Karpas-422 (cell line): ENCODE data around the gene TMEM271. TPM values are rescaled to one million over a fixed set of nuclear protein-coding genes. Genes with fewer than 3 reads are reported as not detected.

Experiments used
- DNase-seq: peaks from one replicate; pipeline ENCODE4 v3.0.0-alpha.2; 2015
- H2AFZ ChIP-seq: fragments of 200-600 bp; sonication (generic); 2 replicates; pipeline ENCODE4 v1.6.1; 2014; ENCODE audit warnings: antibody characterized with exemption, low read length, mixed read lengths
- H3K27ac ChIP-seq: fragments of 200-600 bp; sonication (generic); 2 replicates; pipeline ENCODE4 v1.5.1; 2014; ENCODE audit warnings: mild to moderate bottlenecking, low read length, moderate library complexity
- H3K27me3 ChIP-seq: fragments of 200-600 bp; sonication (generic); 2 replicates; pipeline ENCODE4 v1.6.1; 2014; ENCODE audit warnings: low read length, mixed read lengths
- H3K36me3 ChIP-seq: fragments of 200-600 bp; sonication (generic); 2 replicates; pipeline ENCODE4 v1.6.1; 2014; ENCODE audit warnings: low read length, mixed read lengths; ENCODE audit not compliant: insufficient read depth
- H3K4me1 ChIP-seq: fragments of 200-600 bp; sonication (generic); 2 replicates; pipeline ENCODE4 v1.6.1; 2014; ENCODE audit warnings: mild to moderate bottlenecking, low read length, mixed read lengths
- H3K4me2 ChIP-seq: fragments of 200-600 bp; sonication (generic); 2 replicates; pipeline ENCODE4 v1.6.1; 2014; ENCODE audit warnings: low read length, low read depth, mild to moderate bottlenecking; ENCODE audit not compliant: poor library complexity, severe bottlenecking
- H3K4me3 ChIP-seq: fragments of 200-600 bp; sonication (generic); 2 replicates; pipeline ENCODE4 v1.5.1; 2014; ENCODE audit warnings: mild to moderate bottlenecking, antibody characterized with exemption, low read length, mixed read lengths
- H3K79me2 ChIP-seq: fragments of 200-600 bp; sonication (generic); 2 replicates; pipeline ENCODE4 v1.6.1; 2014; ENCODE audit warnings: mild to moderate bottlenecking, low read length, mixed read lengths
- H3K9ac ChIP-seq: fragments of 200-600 bp; sonication (generic); 2 replicates; pipeline ENCODE4 v1.6.0; 2014; ENCODE audit warnings: low read length
- H3K9me2 ChIP-seq: fragments of 200-600 bp; sonication (generic), shearing (Covaris generic); replicated peaks from 2 replicates; pipeline ENCODE4 v1.6.0; 2014; ENCODE audit warnings: mild to moderate bottlenecking, low read length, moderate library complexity; ENCODE audit not compliant: insufficient read depth
- H3K9me3 ChIP-seq: fragments of 300-700, 200-600 bp; sonication (generic); 2 replicates; pipeline ENCODE4 v1.6.1; 2014; ENCODE audit warnings: low read length, mixed read lengths
- H4K20me1 ChIP-seq: fragments of 200-600 bp; sonication (generic); 2 replicates; pipeline ENCODE4 v1.6.1; 2014; ENCODE audit warnings: mild to moderate bottlenecking, antibody characterized with exemption, low read length, low read depth; ENCODE audit not compliant: insufficient read depth
- total RNA-seq: library from RNA; depleted of rRNA; stranded (reverse); fragments of >200 nt; shearing (Covaris generic); gene quantifications from 2 replicates; pipeline ENCODE4 v1.2.3, GENCODE V29; 2014; ENCODE audit warnings: low replicate concordance

The TMEM271 gene
- total RNA-seq, 1 experiment from 2014 or later, result not detected

DNA sequence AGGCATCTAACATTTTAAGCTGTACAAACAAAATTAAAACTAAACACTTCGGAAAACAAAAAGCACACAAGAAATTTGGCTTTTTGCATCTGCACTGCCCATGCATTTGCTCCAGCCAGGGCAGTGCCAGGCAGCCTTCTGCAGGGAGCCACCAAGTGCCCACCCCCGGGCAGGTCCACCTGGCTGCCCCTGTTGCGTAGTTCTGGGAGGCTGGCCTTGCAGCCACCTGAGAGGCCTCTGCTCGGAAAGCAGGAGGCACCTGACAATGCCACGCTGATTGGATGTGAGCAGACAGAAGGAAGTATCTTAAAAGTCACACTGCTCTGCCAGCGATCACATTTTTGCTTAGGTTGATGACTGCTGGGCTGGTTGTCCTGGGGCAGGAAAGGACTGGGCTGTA, 3.5 kb downstream of the TMEM271 start:
- H3K9me3 ChIP-seq, result no peaks in the 10 kb centered on the region
- DNase-seq, result no peak
- H4K20me1 ChIP-seq, result no peaks in the 10 kb centered on the region
- no peak overlapping the region for H3K27ac ChIP-seq
- no peaks in the 10 kb centered on the region for H3K27me3 ChIP-seq
- no peaks in the 10 kb centered on the region for H3K36me3 ChIP-seq
- no peak overlapping the region for H3K4me3 ChIP-seq
- no peaks in the 10 kb centered on the region for H3K9me2 ChIP-seq
- H2AFZ ChIP-seq, result no peak overlapping the region
- no peak overlapping the region for H3K9ac ChIP-seq
- H3K4me2 ChIP-seq, result no peak overlapping the region
- H3K4me1 ChIP-seq, result no peaks in the 10 kb centered on the region
- no peaks in the 10 kb centered on the region for H3K79me2 ChIP-seq

GRCh38 chr4:571838-572572, 4.1 kb downstream of the TMEM271 start:
- H3K27me3 ChIP-seq, result no peaks in the 10 kb centered on the region

GRCh38 chr4:570754-571153, 5.3 kb downstream of the TMEM271 start:
- Histone ChIP-seq H3K9me3 (peaks cover 2% of the 10 kb centered on the region; the same call in 1 of the 2 replicates), H3K27me3 (no peaks in the 10 kb centered on the region), H3K9me2 (no peaks in the 10 kb centered on the region), H3K79me2 (no peaks in the 10 kb centered on the region), H2AFZ (no peak overlapping the region), H4K20me1 (no peaks in the 10 kb centered on the region), H3K27ac (no peak overlapping the region), H3K4me3 (no peak overlapping the region), H3K4me1 (no peaks in the 10 kb centered on the region), H3K4me2 (no peak overlapping the region), H3K36me3 (no peaks in the 10 kb centered on the region), H3K9ac (no peak overlapping the region)
- DNase-seq, result no peak

More at GRCh38 chr4:571838-572572, 4.1 kb downstream of the TMEM271 start:
- H3K27ac ChIP-seq, result no peak overlapping the region
- no peak overlapping the region for H3K4me2 ChIP-seq
- H3K4me3 ChIP-seq, result no peak overlapping the region
- H4K20me1 ChIP-seq, result no peaks in the 10 kb centered on the region
- H2AFZ ChIP-seq, result no peak overlapping the region
- H3K4me1 ChIP-seq, result no peaks in the 10 kb centered on the region
- no peaks in the 10 kb centered on the region for H3K9me2 ChIP-seq
- H3K79me2 ChIP-seq, result no peaks in the 10 kb centered on the region
- no peak overlapping the region for H3K9ac ChIP-seq
- no peaks in the 10 kb centered on the region for H3K9me3 ChIP-seq
- no peak for DNase-seq
- no peaks in the 10 kb centered on the region for H3K36me3 ChIP-seq

GRCh38 chr4:569958-570667, 6.0 kb downstream of the TMEM271 start:
- Histone ChIP-seq H4K20me1 (no peaks in the 10 kb centered on the region), H3K27ac (no peak overlapping the region), H3K79me2 (no peaks in the 10 kb centered on the region), H3K4me3 (no peak overlapping the region), H3K36me3 (no peaks in the 10 kb centered on the region), H3K4me2 (no peak overlapping the region), H2AFZ (no peak overlapping the region), H3K4me1 (no peaks in the 10 kb centered on the region), H3K27me3 (no peaks in the 10 kb centered on the region), H3K9me2 (no peaks in the 10 kb centered on the region), H3K9me3 (peaks cover 2% of the 10 kb centered on the region; the same call in 1 of the 2 replicates), H3K9ac (no peak overlapping the region)
- DNase-seq, result no peak

DNA sequence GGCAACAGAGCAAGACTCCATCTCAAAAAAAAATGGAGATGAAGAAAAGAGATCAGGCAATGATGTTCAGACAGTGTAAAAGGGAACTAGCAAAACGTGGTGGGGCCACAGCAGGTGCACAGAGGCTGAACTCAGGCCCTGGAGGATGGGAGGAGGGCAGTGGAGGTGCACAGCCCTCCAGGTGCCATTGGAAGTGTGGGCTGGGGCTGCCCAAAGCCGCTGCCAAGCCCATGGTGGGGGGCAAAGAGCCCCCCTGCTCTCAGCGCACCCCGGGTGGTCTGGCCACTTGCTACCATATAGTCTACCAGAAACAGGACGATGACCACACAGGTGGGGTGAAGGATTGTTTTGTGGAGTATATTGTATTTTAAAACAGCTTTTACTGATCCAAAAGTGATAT, 7.1 kb downstream of the TMEM271 start:
- Histone ChIP-seq H3K36me3 (no peaks in the 10 kb centered on the region), H3K9me3 (peaks cover 2% of the 10 kb centered on the region; the same call in 1 of the 2 replicates), H3K4me2 (no peak overlapping the region), H2AFZ (no peak overlapping the region), H3K4me1 (no peaks in the 10 kb centered on the region), H3K9me2 (no peaks in the 10 kb centered on the region), H3K4me3 (no peak overlapping the region), H3K79me2 (no peaks in the 10 kb centered on the region), H4K20me1 (no peaks in the 10 kb centered on the region), H3K27me3 (no peaks in the 10 kb centered on the region), H3K27ac (no peak overlapping the region), H3K9ac (no peak overlapping the region)
- no peak for DNase-seq

DNA sequence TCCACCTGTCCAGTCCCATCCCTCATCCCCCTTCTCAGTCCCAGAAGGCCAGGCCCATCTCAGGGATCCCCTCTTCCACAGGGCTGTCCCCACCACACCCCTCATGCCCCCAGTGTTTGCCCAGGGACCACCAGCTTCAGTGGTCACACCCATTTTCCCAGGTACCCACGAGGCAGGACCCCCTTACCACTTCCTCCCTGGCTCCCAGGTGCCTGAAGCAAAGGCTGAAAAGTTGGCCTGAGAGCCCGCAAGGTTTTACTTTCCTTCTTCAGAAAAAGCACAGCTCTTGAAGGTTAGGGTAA, 7.8 kb downstream of the TMEM271 start:
- Histone ChIP-seq H3K27me3 (no peaks in the 10 kb centered on the region), H3K9me2 (no peaks in the 10 kb centered on the region), H3K4me1 (no peaks in the 10 kb centered on the region), H2AFZ (no peak overlapping the region), H3K27ac (no peak overlapping the region), H3K4me3 (no peak overlapping the region), H3K36me3 (no peaks in the 10 kb centered on the region), H4K20me1 (no peaks in the 10 kb centered on the region), H3K9ac (no peak overlapping the region), H3K79me2 (no peaks in the 10 kb centered on the region), H3K9me3 (peaks cover 2% of the 10 kb centered on the region; the same call in 1 of the 2 replicates), H3K4me2 (no peak overlapping the region)
- DNase-seq, result no peak

DNA sequence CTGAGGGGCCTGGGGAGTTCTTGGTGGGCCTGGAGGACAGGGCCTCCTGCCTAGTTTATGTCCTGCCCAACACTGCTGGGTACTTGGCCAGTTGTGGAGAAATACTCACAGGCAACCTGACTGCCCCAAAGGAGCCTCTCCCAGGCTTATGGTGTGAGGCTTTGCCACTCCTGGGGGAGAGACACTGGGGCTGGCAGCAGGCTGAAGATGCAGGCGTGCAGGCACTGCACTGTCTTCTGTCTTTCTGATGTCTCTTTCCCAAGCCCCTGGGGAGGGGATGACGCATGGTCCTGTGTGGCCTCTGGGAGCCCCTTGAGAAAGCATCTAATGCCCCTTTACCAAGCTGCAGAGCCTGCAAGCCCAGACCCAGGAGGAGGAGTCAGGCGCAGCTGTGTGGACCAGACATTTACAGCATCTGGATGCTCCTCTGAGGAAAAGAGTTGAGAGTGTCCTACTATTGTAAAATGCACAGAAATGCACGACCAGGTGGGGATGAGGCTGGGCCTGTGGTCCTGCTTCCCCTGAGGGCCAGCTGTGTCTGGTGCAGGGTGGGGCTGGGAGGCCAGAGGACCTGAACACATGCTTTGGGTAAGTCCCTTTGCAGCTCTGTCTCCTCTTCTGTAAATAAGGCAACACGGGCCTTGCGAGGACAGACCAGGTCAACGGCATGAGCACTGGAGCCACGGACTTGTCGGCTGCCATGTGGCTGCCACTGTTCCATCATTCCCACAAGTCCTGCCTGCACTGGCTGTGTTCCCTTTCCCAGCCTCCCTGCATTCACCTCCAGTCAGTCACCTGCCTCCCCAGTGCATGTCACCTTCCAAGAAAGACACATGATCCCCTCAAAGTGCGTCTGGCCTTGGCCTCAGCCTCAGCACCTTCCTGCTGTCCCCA, 8.4 kb downstream of the TMEM271 start:
- no peaks in the 10 kb centered on the region for H3K9me2 ChIP-seq
- no peaks in the 10 kb centered on the region for H4K20me1 ChIP-seq
- no peaks in the 10 kb centered on the region for H3K4me1 ChIP-seq
- no peaks in the 10 kb centered on the region for H3K79me2 ChIP-seq
- no peaks in the 10 kb centered on the region for H3K36me3 ChIP-seq
- H3K27me3 ChIP-seq, result no peaks in the 10 kb centered on the region
- H3K4me2 ChIP-seq, result no peak overlapping the region
- H3K27ac ChIP-seq, result no peak overlapping the region
- peaks cover 5% of the 10 kb centered on the region; the same call in 1 of the 2 replicates for H3K9me3 ChIP-seq
- no peak for DNase-seq
- no peak overlapping the region for H2AFZ ChIP-seq
- no peak overlapping the region for H3K9ac ChIP-seq
- no peak overlapping the region for H3K4me3 ChIP-seq
